IPS-20b (cell line): Measurements from ENCODE around the gene NUMBL.

Source experiments
- H3K27ac ChIP-seq: one replicate; pipeline ENCODE4 v1.5.1; 2013; ENCODE audit warnings: low read length
- H3K27me3 ChIP-seq: 2 replicates; pipeline ENCODE4 v1.6.1; 2013; ENCODE audit warnings: mild to moderate bottlenecking, low read length, inconsistent platforms; ENCODE audit not compliant: insufficient read depth
- H3K36me3 ChIP-seq: 2 replicates; pipeline ENCODE4 v1.6.1; 2013; ENCODE audit warnings: low read depth, mild to moderate bottlenecking, inconsistent platforms, low read length, moderate library complexity; ENCODE audit not compliant: insufficient read depth
- H3K4me1 ChIP-seq: 2 replicates; pipeline ENCODE4 v1.6.1; 2013; ENCODE audit warnings: mild to moderate bottlenecking, control low read depth, inconsistent platforms, low read length, moderate library complexity; ENCODE audit not compliant: insufficient read depth
- H3K4me3 ChIP-seq: 2 replicates; pipeline ENCODE4 v1.5.1; 2013; ENCODE audit warnings: mild to moderate bottlenecking, low read length, inconsistent platforms
- H3K9ac ChIP-seq: 2 replicates; pipeline ENCODE4 v1.6.1; 2013; ENCODE audit warnings: low read depth, mild to moderate bottlenecking, inconsistent platforms, low read length, moderate library complexity
- H3K9me3 ChIP-seq: 2 replicates; pipeline ENCODE4 v1.6.1; 2013; ENCODE audit warnings: mild to moderate bottlenecking, low read depth, low read length, inconsistent platforms; ENCODE audit not compliant: insufficient read depth

Gene NUMBL

GRCh38 chr19:40621966-40622772 is 68.3 kb downstream of the NUMBL start:
- peaks cover 6% of the 10 kb centered on the region; the same call in 1 of the 2 replicates for H3K27me3 ChIP-seq
- H3K4me3 ChIP-seq: no peak overlapping the region
- H3K27ac ChIP-seq: no peak overlapping the region
- H3K4me1 ChIP-seq: peaks cover 6% of the 10 kb centered on the region
- no peak overlapping the region for H3K9ac ChIP-seq
- peaks cover 29% of the 10 kb centered on the region for H3K36me3 ChIP-seq
- no peaks in the 10 kb centered on the region for H3K9me3 ChIP-seq

GRCh38 chr19:40621283-40621682 is 69.2 kb downstream of the NUMBL start:
- H3K36me3 ChIP-seq: peaks cover 30% of the 10 kb centered on the region
- H3K9me3 ChIP-seq: no peaks in the 10 kb centered on the region
- H3K27ac ChIP-seq: no peak overlapping the region
- peaks cover 6% of the 10 kb centered on the region for H3K4me1 ChIP-seq
- H3K4me3 ChIP-seq: no peak overlapping the region
- H3K27me3 ChIP-seq: peaks cover 2% of the 10 kb centered on the region; the same call in 1 of the 2 replicates
- H3K9ac ChIP-seq: no peak overlapping the region

GRCh38 chr19:40620161-40620485 is 70.3 kb downstream of the NUMBL start:
- H3K9me3 ChIP-seq: no peaks in the 10 kb centered on the region
- H3K4me1 ChIP-seq: peaks cover 6% of the 10 kb centered on the region
- no peak overlapping the region for H3K27ac ChIP-seq
- H3K27me3 ChIP-seq: no peaks in the 10 kb centered on the region
- H3K36me3 ChIP-seq: peaks cover 27% of the 10 kb centered on the region
- H3K4me3 ChIP-seq: no peak overlapping the region
- no peak overlapping the region for H3K9ac ChIP-seq

- Histone ChIP-seq H3K36me3 (peaks cover 27% of the 10 kb centered on the region), H3K9ac (no peak overlapping the region), H3K4me1 (peaks cover 6% of the 10 kb centered on the region), H3K9me3 (no peaks in the 10 kb centered on the region), H3K4me3 (no peak overlapping the region), H3K27me3 (no peaks in the 10 kb centered on the region), H3K27ac (no peak overlapping the region)
These were observed 70.9 kb downstream of the NUMBL start for GRCh38 chr19:40619333-40620160.

GRCh38 chr19:40617961-40618360 is 72.5 kb downstream of the NUMBL start:
- Histone ChIP-seq H3K36me3 (peaks cover 27% of the 10 kb centered on the region), H3K4me1 (peaks cover under 1% of the 10 kb centered on the region), H3K27ac (no peak overlapping the region), H3K4me3 (no peak overlapping the region), H3K27me3 (peaks cover under 1% of the 10 kb centered on the region; the same call in 1 of the 2 replicates), H3K9me3 (no peaks in the 10 kb centered on the region), H3K9ac (no peak overlapping the region)

GRCh38 chr19:40616941-40617340 is 73.5 kb downstream of the NUMBL start:
- Histone ChIP-seq H3K4me3 (no peak overlapping the region), H3K27ac (no peak overlapping the region), H3K27me3 (peaks cover 11% of the 10 kb centered on the region), H3K9me3 (no peaks in the 10 kb centered on the region), H3K36me3 (peaks cover 27% of the 10 kb centered on the region), H3K9ac (no peak overlapping the region), H3K4me1 (no peaks in the 10 kb centered on the region)

- Histone ChIP-seq H3K36me3 (peaks cover 22% of the 10 kb centered on the region), H3K27ac (no peak overlapping the region), H3K9ac (no peak overlapping the region), H3K4me1 (no peaks in the 10 kb centered on the region), H3K27me3 (peaks cover 19% of the 10 kb centered on the region), H3K9me3 (no peaks in the 10 kb centered on the region), H3K4me3 (no peak overlapping the region)
These were observed 74.3 kb downstream of the NUMBL start for GRCh38 chr19:40616178-40616577.
